ENCODE results near the gene RBM18. TPM values are rescaled to one million over a fixed set of nuclear protein-coding genes. Genes with fewer than 3 reads are reported as not detected.

The RBM18 gene
- total RNA-seq, 3 donors from 2014 or later, result 15.6 to 21.5 (median 17.2) TPM

GRCh38 chr9:122258886-122259415, 5.7 kb downstream of the RBM18 start:
- intact Hi-C loops (cut with DNase I, micrococcal nuclease), result no loop called here
- no peak overlapping the region for H3K4me3 ChIP-seq
- no peaks in the 10 kb centered on the region for H3K9me3 ChIP-seq
- ATAC-seq (no peak), DNase-seq (no peak)
- peaks cover 8% of the 10 kb centered on the region for H3K36me3 ChIP-seq (ENCODE audit: low read depth)
- no peak for TF ChIP-seq CTCF (IDR thresholded peaks at IDR 0.05)
- peaks cover 19% of the 10 kb centered on the region for H3K4me1 ChIP-seq (ENCODE audit: low read depth)

DNA sequence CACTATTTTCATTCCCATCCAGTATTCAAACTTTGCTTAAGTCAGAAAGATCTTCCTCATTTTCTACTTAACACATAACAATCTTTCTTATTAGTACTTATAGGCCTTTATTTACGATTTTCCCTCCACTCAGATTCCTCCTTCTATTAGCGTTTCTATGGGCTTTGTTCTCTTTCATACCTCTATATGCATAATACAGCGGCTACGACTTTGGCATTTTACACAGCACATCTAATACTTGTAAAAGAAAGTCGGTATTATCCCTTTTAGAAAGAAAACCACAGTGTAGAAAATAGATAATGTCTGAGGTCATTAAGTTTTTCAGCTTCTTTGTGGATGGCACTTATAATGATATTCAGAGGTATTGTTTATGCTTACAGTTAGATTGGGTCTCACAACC, 8.4 kb downstream of the RBM18 start:
- no peak for TF ChIP-seq CTCF (IDR thresholded peaks at IDR 0.05)
- ATAC-seq, result no peak
- H3K36me3 ChIP-seq (ENCODE audit: low read depth), result peaks cover 8% of the 10 kb centered on the region
- no peaks in the 10 kb centered on the region for H3K9me3 ChIP-seq
- intact Hi-C loops (cut with DNase I, micrococcal nuclease), result no loop called here
- H3K4me3 ChIP-seq, result no peak overlapping the region
- no peak for DNase-seq
- H3K4me1 ChIP-seq (ENCODE audit: low read depth), result no peaks in the 10 kb centered on the region

GRCh38 chr9:122254761-122255160, 9.9 kb downstream of the RBM18 start:
- Histone ChIP-seq H3K4me3 (no peak overlapping the region), H3K4me1 (ENCODE audit: low read depth) (no peaks in the 10 kb centered on the region), H3K9me3 (no peaks in the 10 kb centered on the region), H3K36me3 (ENCODE audit: low read depth) (peaks cover 8% of the 10 kb centered on the region)
- DNase-seq, result no peak
- intact Hi-C loops (cut with DNase I, micrococcal nuclease), result no loop called here
- no peak for TF ChIP-seq CTCF (IDR thresholded peaks at IDR 0.05)
- ATAC-seq, result no peak

DNA sequence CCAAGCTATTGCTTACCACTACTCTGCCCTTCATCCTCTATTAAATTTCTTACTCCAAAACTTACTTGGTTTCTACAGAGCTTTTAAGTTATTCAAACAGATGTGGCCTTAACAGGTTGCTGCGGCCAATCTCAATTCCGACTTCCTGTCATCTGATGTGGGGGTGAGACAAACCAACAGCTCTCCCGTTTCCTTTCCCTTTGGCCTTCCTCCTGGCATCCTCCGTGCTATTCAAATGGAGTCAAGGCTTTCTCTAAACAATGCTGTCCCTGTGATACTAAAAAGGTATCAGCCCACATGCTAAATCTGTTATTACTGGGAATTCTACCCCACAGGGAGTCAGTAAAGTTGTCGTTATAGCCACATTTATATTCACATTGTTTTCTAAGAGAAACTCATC, 11.8 kb downstream of the RBM18 start:
- no peak for ATAC-seq
- TF ChIP-seq CTCF (IDR thresholded peaks at IDR 0.05), result no peak
- no peak for DNase-seq
- Histone ChIP-seq H3K4me1 (ENCODE audit: low read depth) (no peaks in the 10 kb centered on the region), H3K9me3 (no peaks in the 10 kb centered on the region), H3K4me3 (no peak overlapping the region), H3K36me3 (ENCODE audit: low read depth) (peaks cover 4% of the 10 kb centered on the region)
- intact Hi-C loops (cut with DNase I, micrococcal nuclease), result no loop called here

DNA sequence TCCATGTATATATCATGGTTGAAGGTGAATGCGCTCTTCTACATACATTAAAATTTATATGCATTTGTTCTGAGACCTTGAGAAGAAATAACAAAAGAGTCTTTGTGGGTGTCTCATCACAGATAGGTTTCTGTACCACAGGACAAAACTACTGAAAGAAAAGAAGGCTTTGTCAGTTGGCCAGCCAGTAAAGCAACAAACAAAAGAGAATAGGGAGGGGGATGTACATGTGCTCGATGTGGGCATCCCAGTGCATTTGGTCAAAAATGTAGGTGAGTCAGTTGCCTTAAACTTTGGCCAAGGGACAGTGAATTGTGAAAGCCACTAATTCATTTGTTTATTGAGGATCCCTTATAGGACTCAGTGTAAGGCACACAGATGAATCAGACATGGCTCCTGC, 13.3 kb downstream of the RBM18 start:
- intact Hi-C loops (cut with DNase I, micrococcal nuclease), result no loop called here
- DNase-seq, result no peak
- peaks cover 4% of the 10 kb centered on the region for H3K36me3 ChIP-seq (ENCODE audit: low read depth)
- no peak for TF ChIP-seq CTCF (IDR thresholded peaks at IDR 0.05)
- no peak for ATAC-seq
- H3K9me3 ChIP-seq, result no peaks in the 10 kb centered on the region
- H3K4me1 ChIP-seq (ENCODE audit: low read depth), result no peaks in the 10 kb centered on the region
- H3K4me3 ChIP-seq, result no peak overlapping the region

DNA sequence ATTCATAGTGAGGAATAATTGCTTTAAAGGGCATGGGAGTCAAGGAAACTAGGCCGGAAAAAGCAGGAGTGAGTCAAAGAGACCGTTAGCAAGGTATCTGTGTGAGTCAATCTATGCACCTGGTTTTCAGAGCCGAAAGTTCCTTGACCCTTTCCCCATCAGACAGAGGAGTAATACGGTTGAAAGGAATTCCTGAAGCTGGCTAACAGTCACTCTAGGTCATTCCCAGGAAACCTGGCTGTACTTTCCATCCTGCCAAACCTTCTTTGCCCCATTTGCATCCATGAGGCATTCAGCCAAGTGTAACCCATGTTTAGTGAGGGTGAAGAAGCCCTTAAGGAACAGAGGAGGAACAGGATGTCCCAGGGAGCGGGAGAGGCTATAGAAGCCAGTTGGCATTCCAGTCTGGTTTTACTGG, 16.2 kb downstream of the RBM18 start:
- no peak for ATAC-seq
- H3K36me3 ChIP-seq (ENCODE audit: low read depth), result no peaks in the 10 kb centered on the region

More for the DNA sequence above, 16.2 kb downstream of the RBM18 start:
- H3K4me3 ChIP-seq, result no peak overlapping the region
- H3K4me1 ChIP-seq (ENCODE audit: low read depth), result no peaks in the 10 kb centered on the region
- intact Hi-C loops (cut with DNase I, micrococcal nuclease), result no loop called here
- TF ChIP-seq CTCF (IDR thresholded peaks at IDR 0.05), result no peak
- DNase-seq, result no peak
- H3K9me3 ChIP-seq, result no peaks in the 10 kb centered on the region
